Ovary (tissue), 9 donors: ENCODE data around the gene NFASC. TPM values are rescaled to one million over a fixed set of nuclear protein-coding genes. Genes with fewer than 3 reads are reported as not detected.

ENCODE experiments used
- DNase-seq, 5 donors: peaks; one replicate each; pipeline ENCODE4 v3.0.0-alpha.2; 2019 to 2020
- H3K27ac ChIP-seq, 2 donors: fragments of 200-600 bp; one replicate each; pipeline versions ENCODE4 v1.5.1 to v1.8.0; 2019 to 2022
- H3K27me3 ChIP-seq: fragments of 200-600 bp; one replicate; pipeline ENCODE4 v1.8.0; 2022
- H3K36me3 ChIP-seq: fragments of 200-600 bp; sonication (generic); one replicate; pipeline ENCODE4 v1.5.1; 2019
- H3K4me1 ChIP-seq: one replicate; pipeline ENCODE4 v1.8.1; 2013; ENCODE audit warnings: mild to moderate bottlenecking, moderate library complexity; ENCODE audit not compliant: insufficient read depth
- H3K4me3 ChIP-seq: fragments of 200-600 bp; sonication (generic); one replicate; pipeline ENCODE4 v1.5.1; 2017
- H3K9me3 ChIP-seq, 2 donors: fragments of 200-600 bp in 1 of 2; sonication (generic) in 1 of 2; one replicate each; pipeline versions ENCODE4 v1.5.1 to v1.8.1; 2013 to 2019; ENCODE audit warnings: mild to moderate bottlenecking in 1 of 2, moderate library complexity in 1 of 2
- CTCF ChIP-seq, 3 donors: fragments of 450-650 bp in 2 of 3; fragments of 200-600 bp in 1 of 3; IDR thresholded peaks; one replicate each; pipeline versions ENCODE4 v1.5.1 to v1.8.0; 2016 to 2022; ENCODE audit warnings: antibody characterized with exemption in 3 of 3, mild to moderate bottlenecking in 1 of 3
- EP300 ChIP-seq: sonication (generic); formaldehyde crosslinking; IDR thresholded peaks from one replicate; pipeline ENCODE4 v1.6.1; 2017; ENCODE audit warnings: antibody characterized with exemption
- POLR2A ChIP-seq: fragments of 450-650 bp; IDR thresholded peaks from one replicate; pipeline ENCODE4 v1.6.1; 2017; ENCODE audit warnings: antibody characterized with exemption, mild to moderate bottlenecking, moderate library complexity
- WGBS, 3 donors: extraction: QIAGEN DNeasy Blood & Tissue Kit in 1 of 3; methylation state at CpG; one replicate each; pipeline versions ENCODE4 v1.1.5 to v1.1.7; 2013 to 2017; 5-methylcytosine and 5-hydroxymethylcytosine counted together
- intact Hi-C, 4 donors: fragments of 100-400 bp; cut with DNase I; formaldehyde crosslinking; loops; one replicate each; pipeline versions ENCODE4 v1.11.0 to v1.15.1; 2022 to 2023
- polyA plus RNA-seq, 2 donors: library from polyadenylated mRNA; stranded (reverse); fragments of 200-250 nt in 1 of 2; fragments of 350-450 nt in 1 of 2; fragmentation: Illumina TruSeq in 1 of 2; extraction: RNeasy Lipid Tissue Mini Kit (QIAGEN cat#74804) in 1 of 2; gene quantifications; one replicate each; pipeline ENCODE4 v1.2.3, GENCODE V29; 2013 to 2014
- total RNA-seq, 7 donors: library from RNA; depleted of rRNA in 2 of 7; stranded (reverse); fragments of >200 nt in 2 of 7; fragmentation: NEBNext Ultra II Directional in 3 of 7; extraction: Animal tissue kit (Norgen Biotek cat#: 25700) in 3 of 7; gene quantifications; one replicate each; pipeline versions ENCODE4 v1.1.0 to v1.2.4, GENCODE V29; 2016 to 2023
- donor health status: DM: no; HTN: no; CAD: no; lungs with moderate emphysema.
- donor health status: DM: no; HTN: no; CAD: no.
- donor health status: Bipolar disorder and iron deficiency.
- donor health status: DM: yes; HTN: yes; CAD: no.
- donor health status: DM: no; HTN: no; CAD: no.
- donor health status: DM: yes; HTN: yes; CAD: no.

The NFASC gene
- total and polyA plus RNA-seq, 9 donors, result 9.3 to 73.2 (median 20.9) TPM

GRCh38 chr1:204841316-204841715, 29.3 kb upstream of the NFASC start:
- Histone ChIP-seq H3K9me3 (no peaks in the 10 kb centered on the region), H3K4me3 (no peak overlapping the region), H3K27me3 (no peaks in the 10 kb centered on the region), H3K36me3 (no peaks in the 10 kb centered on the region), H3K27ac (no peak overlapping the region), H3K4me1 (peaks cover 2% of the 10 kb centered on the region)
- TF ChIP-seq EP300 (no peak), POLR2A (no peak), CTCF (IDR thresholded peaks at IDR 0.05) (no peak)
- no peak for DNase-seq
- intact Hi-C loops, result no loop called here
- 59 to 74% (median 60%) methylated on average over 1 of the region's 1 CpG for WGBS, 3 donors

- H3K9me3 ChIP-seq, result no peaks in the 10 kb centered on the region
- peaks cover 2% of the 10 kb centered on the region for H3K4me1 ChIP-seq
- H3K4me3 ChIP-seq, result no peak overlapping the region
- no peak for TF ChIP-seq CTCF (IDR thresholded peaks at IDR 0.05)
- TF ChIP-seq EP300, result no peak
- no peak for TF ChIP-seq POLR2A
- no peak overlapping the region for H3K27ac ChIP-seq
- intact Hi-C loops, result no loop called here
- WGBS, 3 donors, result 94 to 97% (median 94%) methylated on average over 2 of the region's 2 CpGs
- no peak for DNase-seq
- no peaks in the 10 kb centered on the region for H3K27me3 ChIP-seq
- H3K36me3 ChIP-seq, result no peaks in the 10 kb centered on the region
Measured at GRCh38 chr1:204841798-204842197, 28.9 kb upstream of the NFASC start.

GRCh38 chr1:204842369-204842768, 28.3 kb upstream of the NFASC start:
- Histone ChIP-seq H3K9me3 (no peaks in the 10 kb centered on the region), H3K27ac (no peak overlapping the region), H3K4me1 (peaks cover 3% of the 10 kb centered on the region), H3K27me3 (no peaks in the 10 kb centered on the region), H3K4me3 (no peak overlapping the region), H3K36me3 (no peaks in the 10 kb centered on the region)
- no peak for DNase-seq
- TF ChIP-seq CTCF (IDR thresholded peaks at IDR 0.05) (no peak), EP300 (no peak)
- WGBS, 3 donors, result 83 to 98% (median 93%) methylated on average over 3 of the region's 3 CpGs
- intact Hi-C loops, result no loop called here

GRCh38 chr1:204842892-204843291, 27.8 kb upstream of the NFASC start:
- no peak for TF ChIP-seq CTCF (IDR thresholded peaks at IDR 0.05)
- no peak for TF ChIP-seq EP300
- TF ChIP-seq POLR2A, result no peak
- H3K4me3 ChIP-seq, result no peak overlapping the region
- H3K27ac ChIP-seq, result no peak overlapping the region
- no peak for DNase-seq
- no peaks in the 10 kb centered on the region for H3K27me3 ChIP-seq
- no peaks in the 10 kb centered on the region for H3K36me3 ChIP-seq
- H3K4me1 ChIP-seq, result peaks cover 3% of the 10 kb centered on the region
- intact Hi-C loops, result no loop called here
- no peaks in the 10 kb centered on the region for H3K9me3 ChIP-seq

- Histone ChIP-seq H3K27me3 (no peaks in the 10 kb centered on the region), H3K4me1 (peaks cover 1% of the 10 kb centered on the region), H3K27ac (no peak overlapping the region), H3K36me3 (no peaks in the 10 kb centered on the region), H3K4me3 (no peak overlapping the region), H3K9me3 (no peaks in the 10 kb centered on the region)
- WGBS, 3 donors, result 76 to 85% (median 77%) methylated on average over 3 of the region's 3 CpGs
- no peak for DNase-seq
- TF ChIP-seq POLR2A, result no peak
- no peak for TF ChIP-seq CTCF (IDR thresholded peaks at IDR 0.05)
- TF ChIP-seq EP300, result no peak
- intact Hi-C loops, result no loop called here
Measured at GRCh38 chr1:204846546-204846945, 24.1 kb upstream of the NFASC start.
